Ishikawa (cell line): ENCODE results near the gene PDE10A.

Experiments used
- CEBPB ChIP-seq: IDR thresholded peaks from 2 replicates; pipeline ENCODE4 v1.6.1; 2012
- EGR1 ChIP-seq: IDR thresholded peaks from 2 replicates; pipeline ENCODE4 v1.6.1; 2012
- EP300 ChIP-seq: IDR thresholded peaks from 2 replicates; pipeline ENCODE4 v1.6.1; 2012; ENCODE audit warnings: borderline replicate concordance
- FOXM1 ChIP-seq: IDR thresholded peaks from 2 replicates; pipeline ENCODE4 v1.6.1; 2012; ENCODE audit warnings: low read depth, borderline replicate concordance
- MAX ChIP-seq: IDR thresholded peaks from 2 replicates; pipeline ENCODE4 v1.6.1; 2012
- NFIC ChIP-seq: IDR thresholded peaks from 2 replicates; pipeline ENCODE4 v1.6.1; 2012
- RAD21 ChIP-seq: IDR thresholded peaks from 2 replicates; pipeline ENCODE4 v1.6.1; 2012; ENCODE audit warnings: low read depth
- TAF1 ChIP-seq: IDR thresholded peaks from 2 replicates; pipeline ENCODE4 v1.6.1; 2012; ENCODE audit warnings: low read depth, mild to moderate bottlenecking
- TCF12 ChIP-seq: IDR thresholded peaks from 2 replicates; pipeline ENCODE4 v1.6.1; 2012; ENCODE audit warnings: low read depth
- TEAD4 ChIP-seq: IDR thresholded peaks from 2 replicates; pipeline ENCODE4 v1.6.1; 2012
- YY1 ChIP-seq: IDR thresholded peaks from 2 replicates; pipeline ENCODE4 v1.6.1; 2012; ENCODE audit warnings: low read depth
- ZBTB7A ChIP-seq: IDR thresholded peaks from 2 replicates; pipeline ENCODE4 v1.6.1; 2012; ENCODE audit warnings: low read depth
- TF ChIP-seq, protein P1 (sequence below): IDR thresholded peaks from 2 replicates; pipeline ENCODE4 v1.6.1; 2012; ENCODE audit warnings: low read depth, mild to moderate bottlenecking
- TF ChIP-seq, protein P2 (sequence below): IDR thresholded peaks from 2 replicates; pipeline ENCODE4 v1.6.1; 2012

GRCh38 chr6:165481921-165482320 is 181.1 kb downstream of the PDE10A start:
- TF ChIP-seq EGR1: no peak
- TF ChIP-seq MAX: no peak
- TF ChIP-seq, protein P1, sequence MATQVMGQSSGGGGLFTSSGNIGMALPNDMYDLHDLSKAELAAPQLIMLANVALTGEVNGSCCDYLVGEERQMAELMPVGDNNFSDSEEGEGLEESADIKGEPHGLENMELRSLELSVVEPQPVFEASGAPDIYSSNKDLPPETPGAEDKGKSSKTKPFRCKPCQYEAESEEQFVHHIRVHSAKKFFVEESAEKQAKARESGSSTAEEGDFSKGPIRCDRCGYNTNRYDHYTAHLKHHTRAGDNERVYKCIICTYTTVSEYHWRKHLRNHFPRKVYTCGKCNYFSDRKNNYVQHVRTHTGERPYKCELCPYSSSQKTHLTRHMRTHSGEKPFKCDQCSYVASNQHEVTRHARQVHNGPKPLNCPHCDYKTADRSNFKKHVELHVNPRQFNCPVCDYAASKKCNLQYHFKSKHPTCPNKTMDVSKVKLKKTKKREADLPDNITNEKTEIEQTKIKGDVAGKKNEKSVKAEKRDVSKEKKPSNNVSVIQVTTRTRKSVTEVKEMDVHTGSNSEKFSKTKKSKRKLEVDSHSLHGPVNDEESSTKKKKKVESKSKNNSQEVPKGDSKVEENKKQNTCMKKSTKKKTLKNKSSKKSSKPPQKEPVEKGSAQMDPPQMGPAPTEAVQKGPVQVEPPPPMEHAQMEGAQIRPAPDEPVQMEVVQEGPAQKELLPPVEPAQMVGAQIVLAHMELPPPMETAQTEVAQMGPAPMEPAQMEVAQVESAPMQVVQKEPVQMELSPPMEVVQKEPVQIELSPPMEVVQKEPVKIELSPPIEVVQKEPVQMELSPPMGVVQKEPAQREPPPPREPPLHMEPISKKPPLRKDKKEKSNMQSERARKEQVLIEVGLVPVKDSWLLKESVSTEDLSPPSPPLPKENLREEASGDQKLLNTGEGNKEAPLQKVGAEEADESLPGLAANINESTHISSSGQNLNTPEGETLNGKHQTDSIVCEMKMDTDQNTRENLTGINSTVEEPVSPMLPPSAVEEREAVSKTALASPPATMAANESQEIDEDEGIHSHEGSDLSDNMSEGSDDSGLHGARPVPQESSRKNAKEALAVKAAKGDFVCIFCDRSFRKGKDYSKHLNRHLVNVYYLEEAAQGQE: no peak
- no peak for TF ChIP-seq FOXM1
- no peak for TF ChIP-seq TAF1
- no peak for TF ChIP-seq RAD21
- TF ChIP-seq EP300: no peak
- TF ChIP-seq NFIC: no peak
- no peak for TF ChIP-seq TEAD4
- no peak for TF ChIP-seq YY1
- no peak for TF ChIP-seq CEBPB
- TF ChIP-seq, protein P2, sequence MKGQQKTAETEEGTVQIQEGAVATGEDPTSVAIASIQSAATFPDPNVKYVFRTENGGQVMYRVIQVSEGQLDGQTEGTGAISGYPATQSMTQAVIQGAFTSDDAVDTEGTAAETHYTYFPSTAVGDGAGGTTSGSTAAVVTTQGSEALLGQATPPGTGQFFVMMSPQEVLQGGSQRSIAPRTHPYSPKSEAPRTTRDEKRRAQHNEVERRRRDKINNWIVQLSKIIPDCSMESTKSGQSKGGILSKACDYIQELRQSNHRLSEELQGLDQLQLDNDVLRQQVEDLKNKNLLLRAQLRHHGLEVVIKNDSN: no peak
- no peak for TF ChIP-seq ZBTB7A
- TF ChIP-seq TCF12: no peak
